GM12801 (cell line): ENCODE measurements around the gene NXPH1.

Experiments
- TF ChIP-seq, protein P1 (sequence below): IDR thresholded peaks from one replicate; pipeline ENCODE4 v1.5.1; 2011; ENCODE audit warnings: control low read depth; ENCODE audit not compliant: insufficient read length; ENCODE audit errors: extremely low read depth

NXPH1 gene

DNA sequence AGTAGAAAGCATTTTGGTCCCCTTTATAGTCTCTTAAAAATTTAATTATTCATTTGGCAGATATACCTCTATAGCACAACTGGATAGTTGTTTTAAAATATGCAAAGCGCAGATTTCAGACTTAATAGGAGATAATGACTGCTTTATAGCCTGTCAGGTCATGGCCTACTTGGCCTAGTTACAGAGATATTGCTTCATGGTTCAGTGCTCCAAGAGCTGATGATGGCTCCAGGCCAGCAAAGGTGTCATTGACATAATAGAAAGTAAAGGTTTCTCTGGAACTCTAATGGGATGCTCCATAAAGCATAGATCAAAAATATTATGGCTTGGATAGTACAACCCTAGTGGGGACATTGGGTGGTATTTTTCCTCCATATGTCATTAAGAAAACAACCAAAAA is 285.7 kb downstream of the NXPH1 start:
- TF ChIP-seq, protein P1, sequence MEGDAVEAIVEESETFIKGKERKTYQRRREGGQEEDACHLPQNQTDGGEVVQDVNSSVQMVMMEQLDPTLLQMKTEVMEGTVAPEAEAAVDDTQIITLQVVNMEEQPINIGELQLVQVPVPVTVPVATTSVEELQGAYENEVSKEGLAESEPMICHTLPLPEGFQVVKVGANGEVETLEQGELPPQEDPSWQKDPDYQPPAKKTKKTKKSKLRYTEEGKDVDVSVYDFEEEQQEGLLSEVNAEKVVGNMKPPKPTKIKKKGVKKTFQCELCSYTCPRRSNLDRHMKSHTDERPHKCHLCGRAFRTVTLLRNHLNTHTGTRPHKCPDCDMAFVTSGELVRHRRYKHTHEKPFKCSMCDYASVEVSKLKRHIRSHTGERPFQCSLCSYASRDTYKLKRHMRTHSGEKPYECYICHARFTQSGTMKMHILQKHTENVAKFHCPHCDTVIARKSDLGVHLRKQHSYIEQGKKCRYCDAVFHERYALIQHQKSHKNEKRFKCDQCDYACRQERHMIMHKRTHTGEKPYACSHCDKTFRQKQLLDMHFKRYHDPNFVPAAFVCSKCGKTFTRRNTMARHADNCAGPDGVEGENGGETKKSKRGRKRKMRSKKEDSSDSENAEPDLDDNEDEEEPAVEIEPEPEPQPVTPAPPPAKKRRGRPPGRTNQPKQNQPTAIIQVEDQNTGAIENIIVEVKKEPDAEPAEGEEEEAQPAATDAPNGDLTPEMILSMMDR, result no peak

DNA sequence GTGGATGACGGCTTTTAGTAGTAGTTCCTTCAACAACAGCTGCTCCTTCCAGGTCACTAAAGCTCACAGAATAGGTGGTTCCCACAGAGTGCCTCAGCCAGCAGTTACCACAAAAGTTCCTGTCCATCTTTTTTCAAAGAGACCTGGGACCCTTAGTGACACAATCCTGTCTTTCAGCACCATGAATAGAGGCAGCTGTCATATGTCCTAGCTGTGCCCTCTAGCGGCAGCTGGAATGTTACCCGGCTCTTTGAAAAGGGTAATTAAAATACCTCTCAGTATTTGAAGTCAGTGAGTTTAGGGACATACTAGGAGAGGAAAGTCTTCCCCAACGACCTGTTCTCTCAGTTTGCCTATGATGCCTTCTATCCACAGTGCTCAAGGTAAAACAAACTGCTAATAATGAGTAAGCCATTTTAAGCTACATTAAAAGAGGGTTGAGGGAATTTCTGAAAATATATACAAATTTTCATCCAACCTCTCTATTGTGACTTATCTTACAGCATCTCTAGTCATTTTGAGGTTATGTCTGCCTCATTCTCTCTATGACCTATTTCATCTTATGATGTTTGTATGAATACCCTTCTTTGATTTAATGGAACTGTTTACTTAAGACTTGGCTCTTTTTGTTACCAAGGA is 290.8 kb downstream of the NXPH1 start:
- TF ChIP-seq, protein P1, result peak; percentile 28

DNA sequence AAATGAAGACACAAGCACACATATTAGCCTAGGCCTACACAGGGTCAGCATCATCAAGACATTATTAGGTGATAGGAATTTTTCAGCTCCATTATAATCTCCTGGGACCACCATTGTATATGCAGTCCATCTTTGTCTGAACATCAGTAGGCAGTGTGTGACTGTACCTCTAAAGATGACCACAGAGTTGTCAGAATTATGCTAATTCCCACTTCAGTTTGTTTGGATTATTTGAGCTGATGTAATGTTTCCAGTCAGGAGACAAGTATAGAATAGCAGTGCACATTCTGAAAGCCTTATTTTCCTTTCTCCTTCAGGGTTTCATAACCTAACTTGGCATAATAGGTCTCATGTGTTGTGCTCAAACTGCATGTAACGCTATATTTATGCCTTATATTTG is 306.4 kb downstream of the NXPH1 start:
- TF ChIP-seq, protein P1, result no peak

DNA sequence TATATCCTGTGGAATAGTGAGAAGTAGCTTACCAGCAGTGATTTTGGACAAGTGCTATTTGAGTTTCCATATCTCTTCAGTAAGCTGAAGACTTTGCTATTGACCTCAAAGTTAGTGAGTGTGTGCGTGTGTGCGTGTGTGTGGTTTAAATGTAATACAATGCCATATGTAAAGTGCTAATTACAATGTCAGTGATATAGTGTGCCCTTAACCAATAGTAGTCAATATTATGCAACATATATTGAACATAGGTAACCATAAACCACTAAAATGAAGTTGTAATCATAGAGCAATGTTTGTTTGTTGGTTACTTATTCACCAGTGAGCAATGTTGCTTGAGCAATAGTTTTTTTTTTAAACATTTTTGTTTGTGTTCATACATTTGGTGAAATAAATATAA is 309.4 kb downstream of the NXPH1 start:
- TF ChIP-seq, protein P1, result no peak

DNA sequence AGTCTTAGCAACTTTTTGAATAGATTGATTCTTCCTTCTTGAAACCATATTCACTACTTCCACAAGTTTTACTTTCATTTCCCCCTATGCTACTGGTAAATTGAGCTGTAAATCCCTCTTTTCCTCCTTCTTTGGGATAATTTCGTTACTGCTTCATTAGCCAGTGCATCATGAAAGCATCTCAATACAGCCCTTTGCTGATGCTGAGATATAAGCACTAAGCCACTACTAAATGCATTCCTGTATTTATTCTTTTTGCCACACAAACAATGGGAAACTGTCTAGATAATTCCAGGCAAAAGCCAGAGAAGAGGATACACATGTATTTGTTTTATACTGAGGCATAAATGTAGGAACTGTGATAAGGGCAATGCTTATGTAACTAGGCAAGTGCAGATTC is 313.9 kb downstream of the NXPH1 start:
- TF ChIP-seq, protein P1, result no peak

DNA sequence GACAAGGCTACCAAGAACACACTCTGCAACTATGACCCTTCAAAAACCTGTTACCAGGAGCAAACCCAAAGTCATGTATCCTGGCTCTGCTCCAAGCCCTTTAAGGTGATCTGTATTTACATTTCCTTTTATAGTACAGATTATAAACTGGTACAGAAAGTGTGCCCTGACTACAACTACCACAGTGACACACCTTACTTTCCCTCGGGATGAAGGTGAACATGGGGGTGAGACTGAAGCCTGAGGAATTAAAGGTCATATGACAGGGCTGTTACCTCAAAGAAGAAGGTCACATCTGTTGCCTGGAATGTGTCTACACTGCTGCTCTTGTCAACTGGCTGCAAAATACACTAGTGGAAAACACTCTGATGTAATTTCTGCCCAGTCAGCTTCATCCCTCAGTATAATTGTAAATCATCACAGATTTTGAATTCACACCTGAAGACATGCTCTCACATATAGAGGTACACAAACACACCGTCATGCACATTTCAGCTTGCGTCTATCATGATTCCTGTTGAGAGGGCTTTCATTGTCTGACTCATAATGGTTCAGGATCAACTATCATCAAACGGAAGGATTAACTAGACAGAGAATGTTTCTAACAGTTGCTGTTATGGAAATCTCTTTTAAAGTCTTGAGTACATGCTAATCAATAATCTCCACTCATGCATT is 318.3 kb downstream of the NXPH1 start:
- TF ChIP-seq, protein P1, result no peak

DNA sequence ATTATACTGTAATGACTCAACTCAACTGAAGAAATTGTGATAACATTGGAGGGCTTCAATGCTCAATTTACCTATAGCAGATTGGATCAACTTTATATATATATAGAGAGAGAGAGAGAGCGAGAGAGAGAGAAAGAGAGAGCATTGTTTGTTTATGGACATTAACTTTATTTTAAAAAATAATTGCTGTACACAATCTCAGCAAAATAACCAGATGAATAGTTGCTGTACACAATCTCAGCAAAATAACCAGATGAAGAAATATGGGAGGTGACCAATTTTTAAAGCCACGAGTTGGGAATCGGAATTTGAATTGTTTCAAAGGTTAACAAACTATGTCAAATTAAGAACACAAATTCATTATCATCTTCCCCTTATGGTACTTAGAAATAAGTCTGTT is 319.9 kb downstream of the NXPH1 start:
- TF ChIP-seq, protein P1, result no peak
